K562 (cell line): ENCODE results near the gene IFNA17. TPM values are rescaled to one million over a fixed set of nuclear protein-coding genes. Genes with fewer than 3 reads are reported as not detected.

Experiments used
- ATAC-seq: fragments of 200-7000 bp; cut with Tn5 transposase; 3 replicates; pipeline ENCODE4 v1.9.1; 2020; ENCODE audit warnings: moderate library complexity
- BruUV-seq: library from RNA; stranded (reverse); fragments of 400-500 nt; replicated peaks from 2 replicates; lab custom pipeline; 2021; lab: Mats Ljungman, UMichigan
- CTCF ChIA-PET: fragments of 300-600 bp; formaldehyde crosslinking; extraction: SDS; loops from one replicate; lab custom pipeline; 2021; ENCODE audit warnings: low intra/inter-chr PET ratio; lab: Yijun Ruan, JAX
- POLR2A ChIA-PET: fragments of 300-600, 350-650 bp; sonication (Branson Sonifier 250); formaldehyde crosslinking; extraction: SDS; loops from one replicate; lab custom pipeline; 2021; ENCODE audit warnings: antibody characterized with exemption, inconsistent platforms; lab: Yijun Ruan, JAX
- DNase-seq, 4 experiments: peaks; one replicate each; pipeline versions ENCODE4 v3.0.0 to v3.0.0-alpha.2; 2011 to 2018; ENCODE audit warnings: low spot score in 3 of 4, mixed read lengths in 3 of 4; ENCODE audit errors: extremely low read depth in 1 of 4
- FAIRE-seq: peaks from 2 replicates; lab custom pipeline; 2011; peaks lifted over from hg19 to GRCh38; lab: Jason Lieb, UNC
- H2AFZ ChIP-seq: 2 replicates; pipeline ENCODE4 v1.6.0; 2011; ENCODE audit warnings: low read depth, low read length, control low read depth, inconsistent platforms
- H3K27ac ChIP-seq: fragments of 200-600 bp; 3 replicates; pipeline ENCODE4 v1.8.0; 2011; ENCODE audit warnings: low read depth, mild to moderate bottlenecking, control low read depth, inconsistent platforms, low read length, moderate library complexity, mixed read lengths; ENCODE audit errors: extremely low read depth
- H3K27me3 ChIP-seq, 2 experiments: fragments of 300-600 bp in 1 of 2; 2 replicates in 1 of 2; 3 replicates in 1 of 2; pipeline versions ENCODE4 v1.6.0 to v1.8.0; 2011; ENCODE audit warnings: inconsistent platforms in 2 of 2, low read length in 2 of 2, mild to moderate bottlenecking in 1 of 2, mixed read lengths in 1 of 2, moderate library complexity in 1 of 2; ENCODE audit not compliant: control insufficient read depth in 2 of 2, insufficient read depth in 2 of 2
- H3K36me3 ChIP-seq: fragments of 300-600 bp; 3 replicates; pipeline ENCODE4 v1.8.0; 2011; ENCODE audit warnings: mild to moderate bottlenecking, low read length, inconsistent platforms; ENCODE audit not compliant: control insufficient read depth, insufficient read depth
- H3K4me1 ChIP-seq, 2 experiments: fragments of 200-600 bp in 1 of 2; replicated peaks in 1 of 2; 2 replicates in 1 of 2; 3 replicates in 1 of 2; pipeline versions ENCODE4 v1.5.1 to v1.8.0; 2011; ENCODE audit warnings: inconsistent platforms in 2 of 2, low read length in 2 of 2, mild to moderate bottlenecking in 1 of 2, mixed read lengths in 1 of 2, moderate library complexity in 1 of 2; ENCODE audit not compliant: control insufficient read depth in 2 of 2, insufficient read depth in 2 of 2
- H3K4me2 ChIP-seq: 2 replicates; pipeline ENCODE4 v1.6.1; 2011; ENCODE audit warnings: low read length, control low read depth, inconsistent platforms, mixed read lengths; ENCODE audit not compliant: insufficient read depth
- H3K4me3 ChIP-seq: fragments of 200-600 bp; sonication (generic), shearing (Covaris generic); 2 replicates; pipeline ENCODE4 v1.5.1; 2016; ENCODE audit warnings: control low read depth, inconsistent platforms
- H3K79me2 ChIP-seq: fragments of 200-600 bp; 3 replicates; pipeline ENCODE4 v1.8.0; 2011; ENCODE audit warnings: low read length, inconsistent platforms; ENCODE audit not compliant: control insufficient read depth, insufficient read depth
- H3K9ac ChIP-seq, 2 experiments: 2 replicates each; pipeline versions ENCODE4 v1.6.0 to v1.6.1; 2011; ENCODE audit warnings: low read depth in 2 of 2, low read length in 2 of 2, control low read depth in 1 of 2, inconsistent platforms in 1 of 2, mild to moderate bottlenecking in 1 of 2, mixed read lengths in 1 of 2; ENCODE audit not compliant: insufficient read depth in 1 of 2
- H3K9me1 ChIP-seq: one replicate; pipeline ENCODE4 v1.6.0; 2011; ENCODE audit warnings: inconsistent platforms, mild to moderate bottlenecking, low read length, moderate library complexity; ENCODE audit not compliant: control insufficient read depth, insufficient read depth
- H3K9me3 ChIP-seq: replicated peaks from 2 replicates; pipeline ENCODE4 v1.5.1; 2011; ENCODE audit warnings: low read depth, low read length, inconsistent platforms; ENCODE audit not compliant: control insufficient read depth, insufficient read depth
- H4K20me1 ChIP-seq: replicated peaks from 2 replicates; pipeline ENCODE4 v1.6.1; 2011; ENCODE audit warnings: low read length, inconsistent platforms, mixed read lengths; ENCODE audit not compliant: control insufficient read depth, insufficient read depth
- ADNP ChIP-seq: fragments of 200-800 bp; sonication (Bioruptor generic); IDR thresholded peaks from 2 replicates; pipeline ENCODE4 v1.6.1; 2016; ENCODE audit warnings: missing genetic modification characterization, missing compliant biosample characterization
- ARNT ChIP-seq, 2 experiments: fragments of 450-650 bp; IDR thresholded peaks; 2 replicates each; pipeline ENCODE4 v1.6.1; 2016; ENCODE audit warnings: mild to moderate bottlenecking in 1 of 2
- BRF1 ChIP-seq: IDR thresholded peaks from 3 replicates; pipeline ENCODE4 v1.6.1; 2011; ENCODE audit warnings: borderline replicate concordance, mild to moderate bottlenecking; ENCODE audit not compliant: insufficient read length; ENCODE audit errors: extremely low read depth
- HSF4 ChIP-seq: fragments of 250-450 bp; sonication (Bioruptor Pico); IDR thresholded peaks from 2 replicates; pipeline ENCODE4 v2.1.2; 2022; ENCODE audit warnings: mild to moderate bottlenecking, moderate library complexity, borderline replicate concordance
- KLF6 ChIP-seq: fragments of 250-450 bp; sonication (Bioruptor Pico); IDR thresholded peaks from 2 replicates; pipeline ENCODE4 v1.4.0; 2020; ENCODE audit warnings: mild to moderate bottlenecking, moderate library complexity, borderline replicate concordance
- MAX ChIP-seq: sonication (generic); formaldehyde crosslinking; IDR thresholded peaks from 2 replicates; pipeline ENCODE4 v1.9.0; 2022; ENCODE audit warnings: mild to moderate bottlenecking, missing genetic modification reagents
- MTA3 ChIP-seq: fragments of 450-650 bp; formaldehyde crosslinking; IDR thresholded peaks from 2 replicates; pipeline ENCODE4 v1.6.1; 2017; ENCODE audit warnings: mild to moderate bottlenecking, borderline replicate concordance
- NR2F6 ChIP-seq: fragments of 450-650 bp; formaldehyde crosslinking; IDR thresholded peaks from 2 replicates; pipeline ENCODE4 v1.4.0; 2020; ENCODE audit warnings: mild to moderate bottlenecking
- PHF21A ChIP-seq: fragments of 450-650 bp; IDR thresholded peaks from 2 replicates; pipeline ENCODE4 v1.6.1; 2017; ENCODE audit warnings: low read depth, borderline replicate concordance
- SMARCE1 ChIP-seq: fragments of 450-650 bp; IDR thresholded peaks from 2 replicates; pipeline ENCODE4 v1.7.1; 2016; ENCODE audit warnings: mild to moderate bottlenecking
- XRCC3 ChIP-seq: fragments of 450-650 bp; IDR thresholded peaks from 2 replicates; pipeline ENCODE4 v1.6.1; 2017; ENCODE audit warnings: mild to moderate bottlenecking, moderate library complexity
- ZFP91 ChIP-seq: sonication (generic); formaldehyde crosslinking; IDR thresholded peaks from 2 replicates; pipeline ENCODE4 v1.8.0; 2022; ENCODE audit warnings: mild to moderate bottlenecking, missing genetic modification reagents
- ZNF740 ChIP-seq, 3 experiments: fragments of 200-800 bp in 1 of 3; sonication (Bioruptor generic) in 1 of 3; sonication (generic) in 1 of 3; formaldehyde crosslinking in 1 of 3; IDR thresholded peaks; 2 replicates each; pipeline versions ENCODE4 v1.6.1 to v1.8.0; 2016 to 2022; ENCODE audit warnings: mild to moderate bottlenecking in 2 of 3, missing compliant biosample characterization in 2 of 3, missing genetic modification characterization in 2 of 3, missing genetic modification reagents in 1 of 3
- ZNF778 ChIP-seq: fragments of 450-650 bp; formaldehyde crosslinking; IDR thresholded peaks from 2 replicates; pipeline ENCODE4 v1.4.0; 2020; ENCODE audit warnings: mild to moderate bottlenecking, moderate library complexity
- WGBS: fragments of 100-300 bp; shearing (Covaris generic); methylation state at CpG from one replicate; pipeline ENCODE4 v1.1.6; 2016; ENCODE audit warnings: low coverage, mixed read lengths; ENCODE audit not compliant: insufficient coverage; ENCODE audit errors: missing lambda C conversion rate; 5-methylcytosine and 5-hydroxymethylcytosine counted together
- in situ Hi-C: fragments of 300-500 bp; cut with MboI; formaldehyde crosslinking; loops from 4 replicates; pipeline ENCODE4 v1.15.0; 2018; ENCODE audit warnings: inconsistent platforms, mixed read lengths
- intact Hi-C: fragments of 100-400 bp; cut with micrococcal nuclease; formaldehyde crosslinking; loops from 2 replicates; pipeline ENCODE4 v1.14.2; 2022
- polyA plus RNA-seq, 8 experiments: library from polyadenylated mRNA; depleted of rRNA in 4 of 8; stranded (reverse) in 5 of 8; unstranded in 3 of 8; fragments of >200 nt; fragmentation: Nextera tagmentation in 2 of 8; fragmentation: Illumina TruSeq in 1 of 8; extraction: Ambion mirVana in 2 of 8; extraction: Trizol in 1 of 8; gene quantifications; 2 replicates each; pipeline versions ENCODE4 v1.2.1 to v1.2.3, GENCODE V29; 2011 to 2014; ENCODE audit warnings: inconsistent platforms in 1 of 8, missing spikeins in 1 of 8
- total RNA-seq, 7 experiments: library from RNA; depleted of rRNA in 6 of 7; stranded (reverse); fragments of >200 nt in 6 of 7; fragmentation: Illumina TruSeq in 2 of 7; extraction: Trizol in 2 of 7; gene quantifications; 2 replicates each; pipeline versions ENCODE4 v1.2.1 to v1.2.3, GENCODE V29; 2011 to 2021; ENCODE audit warnings: low replicate concordance in 1 of 7

The IFNA17 gene
- total and polyA plus RNA-seq, 9 of the 15 experiments (the other 6 are each of a cell fraction or from before 2014, with no cell fraction given): not detected

GRCh38 chr9:21252721-21253547 lies 24.9 kb upstream of the IFNA17 start (continued):
- TF ChIP-seq ARNT (IDR thresholded peaks at IDR 0.05) (no peak), SMARCE1 (no peak), PHF21A (no peak), ZFP91 (CRISPR knock-in tag) (no peak), ADNP (tag) (no peak)

GRCh38 chr9:21251638-21252037 lies 23.6 kb upstream of the IFNA17 start:
- in situ Hi-C loops (no loop called here), intact Hi-C loops (no loop called here)
- ChIA-PET POLR2A (no interaction called here), CTCF (no interaction called here)
- H3K9me3 ChIP-seq: no peaks in the 10 kb centered on the region
- no peak overlapping the region for H3K27ac ChIP-seq
- no TSS peak for BruUV-seq
- no peaks in the 10 kb centered on the region for H3K27me3 ChIP-seq
- FAIRE-seq (no peak), DNase-seq (no peak), ATAC-seq (no peak)
- no peak overlapping the region for H3K4me3 ChIP-seq
- no CpG with 5 or more reads among the region's 4 CpGs for WGBS
- no peaks in the 10 kb centered on the region for H3K4me1 ChIP-seq
- H2AFZ ChIP-seq: no peak overlapping the region
- no peak overlapping the region for H3K9ac ChIP-seq
- H3K36me3 ChIP-seq: no peaks in the 10 kb centered on the region
- no peak overlapping the region for H3K4me2 ChIP-seq
- H3K9me1 ChIP-seq: no peaks in the 10 kb centered on the region
- H3K79me2 ChIP-seq: no peaks in the 10 kb centered on the region
- no peaks in the 10 kb centered on the region for H4K20me1 ChIP-seq
- TF ChIP-seq NR2F6 (CRISPR knock-in tag) (no peak), HSF4 (CRISPR knock-in tag) (no peak), BRF1 (no peak), XRCC3 (no peak), MAX (CRISPR knock-in tag) (no peak), KLF6 (CRISPR knock-in tag) (no peak), ZNF740 (CRISPR knock-in tag; IDR thresholded peaks at IDR 0.05) (no peak), ZNF740 (tag; IDR thresholded peaks at IDR 0.05) (no peak), MTA3 (no peak), ZNF778 (CRISPR knock-in tag) (no peak)
